HCT116 (cell line): Measurements from ENCODE around the gene COL4A1. TPM values are rescaled to one million over a fixed set of nuclear protein-coding genes. Genes with fewer than 3 reads are reported as not detected.

Source experiments
- ATAC-seq: fragments of 200-7000 bp; cut with Tn5 transposase; 2 replicates; pipeline ENCODE4 v1.9.1; 2020; ENCODE audit warnings: mild to moderate bottlenecking, moderate library complexity
- BruUV-seq: library from RNA; stranded (reverse); fragments of 400-500 nt; replicated peaks from 2 replicates; lab custom pipeline; 2021; lab: Mats Ljungman, UMichigan
- CTCF ChIA-PET: fragments of 300-600 bp; sonication (Branson Sonifier 250); formaldehyde crosslinking; loops from one replicate; lab custom pipeline; 2021; ENCODE audit warnings: antibody characterized with exemption; lab: Charles Lee
- POLR2A ChIA-PET: fragments of 300-600, 350-600 bp; sonication (Branson Sonifier 250); formaldehyde crosslinking; loops from one replicate; lab custom pipeline; 2021; ENCODE audit warnings: antibody characterized with exemption; lab: Charles Lee
- RAD21 ChIA-PET, 2 experiments: fragments of 300-600 bp; sonication (Branson Sonifier 250); formaldehyde crosslinking; loops; one replicate each; lab custom pipeline; 2023; ENCODE audit warnings: low total read pairs in 2 of 2; ENCODE audit not compliant: uncharacterized antibody in 2 of 2, unreplicated experiment in 2 of 2, low non-redundant PET in 1 of 2; lab: Charles Lee
- DNase-seq: peaks from one replicate; pipeline ENCODE4 v3.0.0-alpha.2; 2010; ENCODE audit warnings: low read depth, low spot score
- H2AFZ ChIP-seq: fragments of 200-600 bp; shearing (Covaris generic), sonication (generic); 2 replicates; pipeline ENCODE4 v1.6.1; 2017; ENCODE audit warnings: low read depth, mixed run types, mixed read lengths, antibody characterized with exemption, low read length; ENCODE audit not compliant: poor library complexity, severe bottlenecking
- H3K27ac ChIP-seq: 2 replicates; pipeline ENCODE4 v1.5.1; 2012; ENCODE audit warnings: low read depth, low read length
- H3K27me3 ChIP-seq: fragments of 200-600 bp; sonication (generic); 2 replicates; pipeline ENCODE4 v1.6.1; 2016; ENCODE audit warnings: mixed run types, low read length, mixed read lengths; ENCODE audit not compliant: insufficient read depth
- H3K36me3 ChIP-seq, 2 experiments: fragments of 200-500 bp in 1 of 2; fragments of 200-600 bp in 1 of 2; sonication (Bioruptor generic) in 1 of 2; sonication (generic) in 1 of 2; 2 replicates each; pipeline versions ENCODE4 v1.5.1 to v1.6.1; 2014 to 2016; ENCODE audit warnings: low read length in 2 of 2, inconsistent platforms in 1 of 2, mixed read lengths in 1 of 2, mixed run types in 1 of 2; ENCODE audit not compliant: insufficient read depth in 2 of 2, control insufficient read depth in 1 of 2
- H3K4me1 ChIP-seq, 2 experiments: fragments of 200-600 bp in 1 of 2; sonication (generic) in 1 of 2; 2 replicates each; pipeline versions ENCODE4 v1.5.1 to v1.6.1; 2012 to 2017; ENCODE audit warnings: low read length in 2 of 2, inconsistent platforms in 1 of 2, mild to moderate bottlenecking in 1 of 2, mixed read lengths in 1 of 2, mixed run types in 1 of 2, moderate library complexity in 1 of 2; ENCODE audit not compliant: insufficient read depth in 2 of 2, control insufficient read depth in 1 of 2
- H3K4me2 ChIP-seq: fragments of 200-600 bp; sonication (generic); 2 replicates; pipeline ENCODE4 v1.6.1; 2017; ENCODE audit warnings: mixed run types, low read length, mixed read lengths
- H3K4me3 ChIP-seq, 2 experiments: fragments of 200-600 bp in 1 of 2; sonication (generic) in 1 of 2; replicated peaks in 1 of 2; 2 replicates each; pipeline ENCODE4 v1.5.1; 2011 to 2016; ENCODE audit warnings: low read length in 2 of 2, control low read depth in 1 of 2, low read depth in 1 of 2, mild to moderate bottlenecking in 1 of 2, mixed read lengths in 1 of 2, mixed run types in 1 of 2
- H3K79me2 ChIP-seq: fragments of 200-600 bp; sonication (generic); 2 replicates; pipeline ENCODE4 v1.6.1; 2017; ENCODE audit warnings: mild to moderate bottlenecking, mixed run types, low read length, moderate library complexity, mixed read lengths; ENCODE audit not compliant: insufficient read depth
- H3K9ac ChIP-seq: fragments of 200-600 bp; sonication (generic); 2 replicates; pipeline ENCODE4 v1.6.1; 2016; ENCODE audit warnings: low read length, mixed read lengths
- H3K9me2 ChIP-seq: fragments of 200-600 bp; sonication (generic), shearing (Covaris generic); 2 replicates; pipeline ENCODE4 v1.6.1; 2017; ENCODE audit warnings: mixed run types, mild to moderate bottlenecking, moderate library complexity; ENCODE audit not compliant: insufficient read depth
- H3K9me3 ChIP-seq, 2 experiments: fragments of 200-500 bp in 1 of 2; fragments of 200-600 bp in 1 of 2; sonication (Bioruptor generic) in 1 of 2; sonication (generic) in 1 of 2; 2 replicates each; pipeline ENCODE4 v1.6.1; 2014 to 2017; ENCODE audit warnings: low read length in 2 of 2, mixed read lengths in 2 of 2, inconsistent platforms in 1 of 2, low read depth in 1 of 2, mild to moderate bottlenecking in 1 of 2, mixed run types in 1 of 2, moderate library complexity in 1 of 2; ENCODE audit not compliant: control insufficient read depth in 1 of 2, insufficient read depth in 1 of 2
- H4K20me1 ChIP-seq: fragments of 200-600 bp; sonication (generic), shearing (Covaris generic); 2 replicates; pipeline ENCODE4 v1.6.1; 2017; ENCODE audit warnings: mixed run types, mild to moderate bottlenecking, moderate library complexity; ENCODE audit not compliant: insufficient read depth
- CBX3 ChIP-seq: IDR thresholded peaks from 2 replicates; pipeline ENCODE4 v1.6.1; 2012; ENCODE audit warnings: low read depth
- CEBPB ChIP-seq: IDR thresholded peaks from 2 replicates; pipeline ENCODE4 v1.6.1; 2012; ENCODE audit warnings: low read depth
- EZH2 ChIP-seq: fragments of 200-600 bp; sonication (generic); IDR thresholded peaks from 2 replicates; pipeline ENCODE4 v1.6.1; 2017; ENCODE audit warnings: antibody characterized with exemption, mixed run types
- POLR2A ChIP-seq: IDR thresholded peaks from 2 replicates; pipeline ENCODE4 v1.7.0; 2011; ENCODE audit warnings: borderline replicate concordance; ENCODE audit not compliant: insufficient read depth, insufficient read length; ENCODE audit errors: extremely low read depth
- SIN3A ChIP-seq: IDR thresholded peaks from 2 replicates; pipeline ENCODE4 v1.6.1; 2012; ENCODE audit warnings: low read depth
- SRF ChIP-seq: IDR thresholded peaks from 2 replicates; pipeline ENCODE4 v1.6.1; 2012; ENCODE audit warnings: low read depth
- TCF7L2 ChIP-seq: IDR thresholded peaks from 2 replicates; pipeline ENCODE4 v1.7.0; 2011; ENCODE audit warnings: borderline replicate concordance, inconsistent platforms; ENCODE audit not compliant: insufficient read depth, insufficient read length; ENCODE audit errors: extremely low read depth
- ZNF274 ChIP-seq: fragments of 200-500 bp; sonication (Bioruptor generic); IDR thresholded peaks from 2 replicates; pipeline ENCODE4 v1.6.1; 2014; ENCODE audit warnings: mild to moderate bottlenecking, low read depth, low read length, inconsistent platforms
- intact Hi-C: fragments of 100-400 bp; cut with micrococcal nuclease; formaldehyde crosslinking; loops from 2 replicates; pipeline ENCODE4 v1.10.0; 2022
- total RNA-seq: library from RNA; stranded (reverse); gene quantifications from one replicate; pipeline ENCODE4 v1.2.1, GENCODE V29; 2021; ENCODE audit not compliant: unreplicated experiment
- TF ChIP-seq, protein P1 (sequence below): IDR thresholded peaks from 2 replicates; pipeline ENCODE4 v1.6.1; 2012
- TF ChIP-seq, protein P2 (sequence below), 3 experiments: fragments of 200-600 bp in 1 of 3; sonication (generic) in 1 of 3; IDR thresholded peaks in 2 of 3; conservative IDR thresholded peaks in 1 of 3; 2 replicates each; pipeline ENCODE4 v1.5.1; 2012 to 2017; ENCODE audit warnings: low read depth in 2 of 3, low read length in 2 of 3, antibody characterized with exemption in 1 of 3, borderline replicate concordance in 1 of 3, control low read depth in 1 of 3, mild to moderate bottlenecking in 1 of 3, mixed read lengths in 1 of 3, mixed run types in 1 of 3, moderate library complexity in 1 of 3; ENCODE audit not compliant: insufficient read depth in 1 of 3
- TF ChIP-seq, protein P3 (sequence below): IDR thresholded peaks from 2 replicates; pipeline ENCODE4 v1.6.1; 2012; ENCODE audit warnings: low read depth

COL4A1 gene
- total RNA-seq, 1 experiment from 2014 or later = 0.57 TPM

DNA sequence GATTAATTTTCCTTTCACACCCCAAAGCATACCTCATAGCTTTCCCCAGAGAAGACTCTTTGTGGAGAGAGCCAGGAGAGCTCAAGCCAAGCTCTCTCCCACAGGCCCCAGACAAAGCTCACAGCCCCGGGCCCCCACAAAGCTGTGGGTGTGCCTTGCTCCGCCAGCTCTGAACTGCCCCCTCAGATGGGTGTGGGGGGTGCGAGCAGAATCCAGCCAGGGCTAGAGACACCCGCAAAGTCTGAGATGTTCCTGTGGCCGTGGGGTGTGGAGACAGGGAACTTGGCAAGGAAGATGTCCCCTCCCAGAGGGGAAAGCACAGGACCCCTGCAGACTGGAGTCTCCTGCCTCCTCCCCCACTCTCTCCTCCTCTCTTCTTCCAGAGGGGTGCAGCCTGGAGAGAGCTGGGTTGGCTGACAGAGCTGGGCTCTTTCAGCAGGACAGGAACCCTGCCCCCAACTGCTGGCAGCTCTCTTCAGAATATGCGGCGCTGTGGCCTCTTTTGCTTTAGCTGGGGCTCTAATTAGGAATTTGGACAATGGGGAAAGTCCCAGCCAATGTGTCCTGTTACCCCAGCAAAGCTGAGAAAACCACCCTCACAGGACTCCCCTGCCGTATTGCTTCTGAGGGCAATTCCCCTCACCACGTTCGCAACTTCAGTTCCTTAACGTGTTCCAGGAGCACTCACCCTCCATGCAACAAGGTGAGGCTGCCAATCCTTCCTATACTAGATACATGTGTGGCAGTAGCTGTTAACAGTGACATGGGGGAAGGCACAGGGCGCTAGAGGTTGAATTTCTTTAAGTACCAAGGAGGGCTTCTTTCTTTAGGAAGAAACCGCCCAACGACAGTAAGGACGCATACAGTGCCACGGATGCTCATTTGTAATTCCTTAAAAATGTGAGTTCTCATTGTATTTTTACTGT lies 170.0 kb downstream of the COL4A1 start:
- Histone ChIP-seq H4K20me1 (no peaks in the 10 kb centered on the region), H3K9me2 (no peaks in the 10 kb centered on the region), H3K4me1 (peaks cover 6 to 19% of the 10 kb centered on the region in 2 experiments; a peak in 3 of 4 replicates), H3K9me3 (no peaks in the 10 kb centered on the region), H3K4me3 (no peak overlapping the region; a peak in 1 of 4 replicates), H3K27me3 (no peaks in the 10 kb centered on the region), H3K9ac (peak overlapping the region; percentile 46; the same call in 1 of the 2 replicates), H3K4me2 (peak overlapping the region; percentile 93), H2AFZ (no peak overlapping the region), H3K79me2 (no peaks in the 10 kb centered on the region), H3K27ac (no peak overlapping the region), H3K36me3 (no peaks in the 10 kb centered on the region)
- intact Hi-C loops = no loop called here
- TF ChIP-seq, protein P1, sequence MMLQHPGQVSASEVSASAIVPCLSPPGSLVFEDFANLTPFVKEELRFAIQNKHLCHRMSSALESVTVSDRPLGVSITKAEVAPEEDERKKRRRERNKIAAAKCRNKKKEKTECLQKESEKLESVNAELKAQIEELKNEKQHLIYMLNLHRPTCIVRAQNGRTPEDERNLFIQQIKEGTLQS = no peak
- TF ChIP-seq CBX3 (no peak), TCF7L2 (no peak), ZNF274 (no peak), EZH2 (no peak), SRF (no peak), SIN3A (no peak), CEBPB (no peak)
- ATAC-seq (no peak), DNase-seq (no peak)
- RAD21 ChIA-PET = interaction anchor here in 1 of 2 experiments (0.7 kb wide), 1 partner anchor 154 kb away, joined by 3 read pairs; no protein-coding TSS in a partner anchor
- no TSS peak for BruUV-seq
- POLR2A ChIA-PET = no interaction called here
- CTCF ChIA-PET = no interaction called here

DNA sequence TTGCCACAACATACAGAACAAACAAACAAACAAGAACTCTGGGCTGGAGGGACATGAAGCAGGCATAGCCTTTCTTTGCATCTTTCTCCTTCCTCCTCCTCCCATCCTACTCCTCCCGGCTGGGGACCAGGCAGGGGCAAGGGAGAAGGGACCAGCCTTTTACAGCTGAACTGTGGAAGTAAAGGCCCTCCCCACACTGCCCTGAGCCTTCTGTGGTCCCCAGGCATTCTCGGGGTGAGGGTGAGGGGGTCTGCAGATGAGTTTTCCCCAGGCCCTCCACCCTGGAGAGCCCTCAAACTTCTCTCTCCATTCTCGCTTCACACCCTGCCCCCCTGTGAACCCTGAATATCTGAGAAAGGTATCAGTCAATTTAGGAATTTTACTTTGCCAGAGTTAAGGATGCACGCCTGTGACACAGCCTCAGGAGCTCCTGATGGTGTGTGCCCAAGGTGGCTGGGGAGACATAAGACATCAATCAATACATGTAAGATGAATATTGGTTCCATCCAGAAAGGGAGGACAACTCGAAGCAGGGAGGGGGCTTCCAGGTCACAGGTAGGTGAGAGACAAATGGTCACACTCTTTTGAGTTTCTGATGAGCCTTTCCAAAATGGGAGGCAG lies 170.9 kb downstream of the COL4A1 start:
- ChIA-PET RAD21 (no interaction called here), CTCF (no interaction called here), POLR2A (no interaction called here)
- H3K9me2 ChIP-seq = no peaks in the 10 kb centered on the region
- H2AFZ ChIP-seq = no peak overlapping the region
- intact Hi-C loops = no loop called here
- no peak overlapping the region for H3K27ac ChIP-seq
- no peak overlapping the region for H3K4me2 ChIP-seq
- H3K27me3 ChIP-seq = no peaks in the 10 kb centered on the region
- no peak for DNase-seq
- no peak for ATAC-seq
- H3K9ac ChIP-seq = no peak overlapping the region
- peaks cover 6 to 19% of the 10 kb centered on the region in 2 experiments; a peak in 3 of 4 replicates for H3K4me1 ChIP-seq
- no peaks in the 10 kb centered on the region for H4K20me1 ChIP-seq
- H3K4me3 ChIP-seq = no peak overlapping the region
- H3K79me2 ChIP-seq = no peaks in the 10 kb centered on the region
- no TSS peak for BruUV-seq
- TF ChIP-seq, protein P2, sequence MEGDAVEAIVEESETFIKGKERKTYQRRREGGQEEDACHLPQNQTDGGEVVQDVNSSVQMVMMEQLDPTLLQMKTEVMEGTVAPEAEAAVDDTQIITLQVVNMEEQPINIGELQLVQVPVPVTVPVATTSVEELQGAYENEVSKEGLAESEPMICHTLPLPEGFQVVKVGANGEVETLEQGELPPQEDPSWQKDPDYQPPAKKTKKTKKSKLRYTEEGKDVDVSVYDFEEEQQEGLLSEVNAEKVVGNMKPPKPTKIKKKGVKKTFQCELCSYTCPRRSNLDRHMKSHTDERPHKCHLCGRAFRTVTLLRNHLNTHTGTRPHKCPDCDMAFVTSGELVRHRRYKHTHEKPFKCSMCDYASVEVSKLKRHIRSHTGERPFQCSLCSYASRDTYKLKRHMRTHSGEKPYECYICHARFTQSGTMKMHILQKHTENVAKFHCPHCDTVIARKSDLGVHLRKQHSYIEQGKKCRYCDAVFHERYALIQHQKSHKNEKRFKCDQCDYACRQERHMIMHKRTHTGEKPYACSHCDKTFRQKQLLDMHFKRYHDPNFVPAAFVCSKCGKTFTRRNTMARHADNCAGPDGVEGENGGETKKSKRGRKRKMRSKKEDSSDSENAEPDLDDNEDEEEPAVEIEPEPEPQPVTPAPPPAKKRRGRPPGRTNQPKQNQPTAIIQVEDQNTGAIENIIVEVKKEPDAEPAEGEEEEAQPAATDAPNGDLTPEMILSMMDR (IDR thresholded peaks at IDR 0.05 in 2 of 3, conservative IDR thresholded peaks at IDR 0.05 in 1 of 3; ENCODE audit: borderline replicate concordance in 1 of 3, insufficient read depth in 1 of 3, low read depth in 2 of 3, low read length in 2 of 3) = no peak
- TF ChIP-seq, protein P3, sequence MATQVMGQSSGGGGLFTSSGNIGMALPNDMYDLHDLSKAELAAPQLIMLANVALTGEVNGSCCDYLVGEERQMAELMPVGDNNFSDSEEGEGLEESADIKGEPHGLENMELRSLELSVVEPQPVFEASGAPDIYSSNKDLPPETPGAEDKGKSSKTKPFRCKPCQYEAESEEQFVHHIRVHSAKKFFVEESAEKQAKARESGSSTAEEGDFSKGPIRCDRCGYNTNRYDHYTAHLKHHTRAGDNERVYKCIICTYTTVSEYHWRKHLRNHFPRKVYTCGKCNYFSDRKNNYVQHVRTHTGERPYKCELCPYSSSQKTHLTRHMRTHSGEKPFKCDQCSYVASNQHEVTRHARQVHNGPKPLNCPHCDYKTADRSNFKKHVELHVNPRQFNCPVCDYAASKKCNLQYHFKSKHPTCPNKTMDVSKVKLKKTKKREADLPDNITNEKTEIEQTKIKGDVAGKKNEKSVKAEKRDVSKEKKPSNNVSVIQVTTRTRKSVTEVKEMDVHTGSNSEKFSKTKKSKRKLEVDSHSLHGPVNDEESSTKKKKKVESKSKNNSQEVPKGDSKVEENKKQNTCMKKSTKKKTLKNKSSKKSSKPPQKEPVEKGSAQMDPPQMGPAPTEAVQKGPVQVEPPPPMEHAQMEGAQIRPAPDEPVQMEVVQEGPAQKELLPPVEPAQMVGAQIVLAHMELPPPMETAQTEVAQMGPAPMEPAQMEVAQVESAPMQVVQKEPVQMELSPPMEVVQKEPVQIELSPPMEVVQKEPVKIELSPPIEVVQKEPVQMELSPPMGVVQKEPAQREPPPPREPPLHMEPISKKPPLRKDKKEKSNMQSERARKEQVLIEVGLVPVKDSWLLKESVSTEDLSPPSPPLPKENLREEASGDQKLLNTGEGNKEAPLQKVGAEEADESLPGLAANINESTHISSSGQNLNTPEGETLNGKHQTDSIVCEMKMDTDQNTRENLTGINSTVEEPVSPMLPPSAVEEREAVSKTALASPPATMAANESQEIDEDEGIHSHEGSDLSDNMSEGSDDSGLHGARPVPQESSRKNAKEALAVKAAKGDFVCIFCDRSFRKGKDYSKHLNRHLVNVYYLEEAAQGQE = no peak
- TF ChIP-seq POLR2A (no peak), ZNF274 (no peak)
- no peaks in the 10 kb centered on the region for H3K9me3 ChIP-seq
- H3K36me3 ChIP-seq = no peaks in the 10 kb centered on the region
